Prostate gland (tissue), 2 donors: ENCODE results near the gene FRMPD4. TPM values are rescaled to one million over a fixed set of nuclear protein-coding genes. Genes with fewer than 3 reads are reported as not detected.

Experiments
- DNase-seq: peaks from one replicate; pipeline ENCODE4 v3.0.0-alpha.2; 2019; ENCODE audit warnings: low spot score
- H3K27ac ChIP-seq, 2 donors: fragments of 200-600 bp; sonication (generic); 2 replicates each; pipeline ENCODE4 v1.5.1; 2017 to 2019
- H3K27me3 ChIP-seq: fragments of 200-600 bp; sonication (generic); replicated peaks from 2 replicates; pipeline ENCODE4 v1.5.1; 2019; ENCODE audit not compliant: insufficient read depth
- H3K36me3 ChIP-seq, 2 donors: fragments of 200-600 bp; sonication (generic); 1 replicate in 1 of 2; 2 replicates in 1 of 2; pipeline versions ENCODE4 v1.5.1 to v1.8.1; 2017 to 2019
- H3K4me1 ChIP-seq: fragments of 200-600 bp; sonication (generic); replicated peaks from 2 replicates; pipeline ENCODE4 v1.5.1; 2019
- H3K4me3 ChIP-seq, 2 donors: fragments of 200-600 bp; sonication (generic); 2 replicates each; pipeline ENCODE4 v1.5.1; 2017 to 2019
- H3K9me3 ChIP-seq: fragments of 200-600 bp; sonication (generic); 2 replicates; pipeline ENCODE4 v1.5.1; 2017
- POLR2A ChIP-seq: fragments of 450-650 bp; IDR thresholded peaks from one replicate; pipeline ENCODE4 v1.6.1; 2016; ENCODE audit warnings: antibody characterized with exemption, mild to moderate bottlenecking
- POLR2AphosphoS5 ChIP-seq: sonication (generic); formaldehyde crosslinking; IDR thresholded peaks from one replicate; pipeline ENCODE4 v1.6.1; 2017; ENCODE audit warnings: antibody characterized with exemption
- WGBS: methylation state at CpG from one replicate; pipeline ENCODE4 v1.1.5; 2018; 5-methylcytosine and 5-hydroxymethylcytosine counted together
- intact Hi-C: fragments of 100-400 bp; cut with DNase I; formaldehyde crosslinking; loops from one replicate; pipeline ENCODE4 v1.14.2; 2022
- total RNA-seq, 2 donors: library from RNA; depleted of rRNA; stranded (reverse); fragments of >200 nt; gene quantifications; one replicate each; pipeline ENCODE4 v1.1.0, GENCODE V29; 2016
- TF ChIP-seq, protein P1 (sequence below), 4 experiments: fragments of 200-600 bp in 2 of 4; fragments of 450-650 bp in 2 of 4; sonication (generic) in 2 of 4; IDR thresholded peaks; 1 replicate in 3 of 4; 2 replicates in 1 of 4; pipeline ENCODE4 v1.5.1; 2016 to 2019; ENCODE audit warnings: antibody characterized with exemption in 4 of 4, mild to moderate bottlenecking in 2 of 4, moderate library complexity in 2 of 4

The FRMPD4 gene
- total RNA-seq, 2 donors from 2014 or later, result 0.09 to 1.2 TPM

DNA sequence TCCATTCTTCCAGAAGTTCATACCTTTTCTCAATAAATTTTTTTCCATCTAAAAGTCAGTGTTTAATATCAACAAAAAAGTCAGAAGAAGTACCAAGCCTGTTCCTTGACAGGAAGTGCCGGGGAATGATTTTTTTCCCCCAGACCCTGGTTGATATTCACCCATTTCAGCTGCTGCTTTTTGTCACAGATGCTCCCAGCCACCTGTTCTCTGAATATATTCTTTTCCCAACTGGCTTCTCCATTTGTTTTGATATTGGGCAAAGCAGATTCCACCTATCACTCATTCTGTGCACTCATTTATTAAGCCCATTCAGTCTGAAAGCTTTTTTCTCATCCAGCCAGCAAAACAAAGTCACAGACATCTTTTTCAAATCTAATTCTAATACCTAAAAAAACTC lies 139.9 kb downstream of the FRMPD4 start:
- Histone ChIP-seq H3K9me3 (no peaks in the 10 kb centered on the region), H3K27ac (no peak overlapping the region), H3K4me3 (no peak overlapping the region), H3K27me3 (no peaks in the 10 kb centered on the region), H3K4me1 (no peaks in the 10 kb centered on the region), H3K36me3 (no peaks in the 10 kb centered on the region)
- TF ChIP-seq POLR2A (no peak), POLR2AphosphoS5 (no peak)
- TF ChIP-seq, protein P1, sequence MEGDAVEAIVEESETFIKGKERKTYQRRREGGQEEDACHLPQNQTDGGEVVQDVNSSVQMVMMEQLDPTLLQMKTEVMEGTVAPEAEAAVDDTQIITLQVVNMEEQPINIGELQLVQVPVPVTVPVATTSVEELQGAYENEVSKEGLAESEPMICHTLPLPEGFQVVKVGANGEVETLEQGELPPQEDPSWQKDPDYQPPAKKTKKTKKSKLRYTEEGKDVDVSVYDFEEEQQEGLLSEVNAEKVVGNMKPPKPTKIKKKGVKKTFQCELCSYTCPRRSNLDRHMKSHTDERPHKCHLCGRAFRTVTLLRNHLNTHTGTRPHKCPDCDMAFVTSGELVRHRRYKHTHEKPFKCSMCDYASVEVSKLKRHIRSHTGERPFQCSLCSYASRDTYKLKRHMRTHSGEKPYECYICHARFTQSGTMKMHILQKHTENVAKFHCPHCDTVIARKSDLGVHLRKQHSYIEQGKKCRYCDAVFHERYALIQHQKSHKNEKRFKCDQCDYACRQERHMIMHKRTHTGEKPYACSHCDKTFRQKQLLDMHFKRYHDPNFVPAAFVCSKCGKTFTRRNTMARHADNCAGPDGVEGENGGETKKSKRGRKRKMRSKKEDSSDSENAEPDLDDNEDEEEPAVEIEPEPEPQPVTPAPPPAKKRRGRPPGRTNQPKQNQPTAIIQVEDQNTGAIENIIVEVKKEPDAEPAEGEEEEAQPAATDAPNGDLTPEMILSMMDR (IDR thresholded peaks at IDR 0.05), result no peak
- no peak for DNase-seq
- 64% methylated on average over 1 of the region's 1 CpG for WGBS
- intact Hi-C loops, result no loop called here

DNA sequence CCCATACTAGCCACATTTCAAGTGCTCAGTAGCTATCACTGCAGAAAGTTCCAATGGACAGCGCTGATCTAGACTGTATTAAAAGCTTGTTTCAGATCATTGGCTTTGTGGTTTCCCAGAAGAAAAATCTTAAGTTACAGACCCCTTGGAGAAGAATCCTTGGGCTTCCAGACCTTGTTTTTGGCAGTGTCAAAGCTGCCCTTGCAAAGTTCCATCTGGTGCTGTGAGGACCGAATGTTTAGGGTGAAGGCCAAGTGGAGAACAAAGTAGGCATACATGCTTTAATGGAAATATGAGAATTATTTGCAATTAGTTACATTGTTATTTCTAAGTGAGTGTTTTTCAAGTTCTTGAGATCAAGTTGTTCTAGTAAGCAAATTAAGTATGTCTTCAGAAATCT lies 144.7 kb downstream of the FRMPD4 start:
- no peaks in the 10 kb centered on the region for H3K36me3 ChIP-seq
- H3K27ac ChIP-seq, result no peak overlapping the region
- TF ChIP-seq POLR2AphosphoS5 (no peak), POLR2A (no peak)
- TF ChIP-seq, protein P1 (IDR thresholded peaks at IDR 0.05), result no peak
- no peak overlapping the region for H3K4me3 ChIP-seq
- intact Hi-C loops, result no loop called here
- H3K4me1 ChIP-seq, result no peaks in the 10 kb centered on the region
- no peak for DNase-seq
- H3K9me3 ChIP-seq, result no peaks in the 10 kb centered on the region
- WGBS, result 66% methylated on average over 2 of the region's 2 CpGs
- no peaks in the 10 kb centered on the region for H3K27me3 ChIP-seq

DNA sequence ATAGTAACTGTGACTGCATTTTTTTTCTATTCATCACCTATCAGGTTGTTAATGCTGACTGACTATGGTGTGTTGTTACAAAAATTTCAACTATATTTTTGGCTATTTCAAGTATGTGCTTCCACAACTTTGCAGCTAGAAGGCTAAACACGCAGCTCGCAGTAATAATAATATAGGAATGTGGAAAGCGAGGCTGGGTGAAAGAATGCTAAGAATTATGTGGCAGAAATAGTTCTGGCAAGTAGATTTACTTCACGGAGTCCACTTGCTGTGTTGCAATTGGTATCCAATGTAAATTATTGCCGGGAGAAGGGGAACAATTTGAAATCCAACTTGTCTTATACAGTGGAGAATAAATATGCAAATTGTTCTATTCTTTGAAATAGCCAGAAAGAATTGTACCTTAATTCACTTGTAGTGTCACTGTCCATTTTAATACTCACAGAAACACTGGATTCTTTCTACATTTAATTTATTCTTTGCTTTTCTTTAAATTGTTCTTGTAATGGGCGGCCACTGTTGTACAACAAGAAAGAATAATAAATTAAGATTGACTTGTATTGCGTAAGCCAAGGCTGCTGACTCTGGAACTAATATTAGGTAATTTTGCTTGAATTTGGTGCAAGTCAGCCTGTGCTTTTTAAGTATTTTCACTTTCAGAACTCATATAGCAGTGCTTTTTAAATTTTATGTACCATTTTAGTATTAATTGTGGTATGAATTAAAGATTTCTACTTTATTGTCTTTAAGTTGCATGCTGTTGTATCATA lies 154.9 kb downstream of the FRMPD4 start:
- intact Hi-C loops, result no loop called here
- Histone ChIP-seq H3K27ac (no peak overlapping the region), H3K4me3 (no peak overlapping the region), H3K36me3 (no peaks in the 10 kb centered on the region), H3K9me3 (no peaks in the 10 kb centered on the region), H3K27me3 (no peaks in the 10 kb centered on the region), H3K4me1 (no peaks in the 10 kb centered on the region)
- no peak for DNase-seq
- TF ChIP-seq POLR2A, result no peak
- 85% methylated on average over 7 of the region's 7 CpGs for WGBS

DNA sequence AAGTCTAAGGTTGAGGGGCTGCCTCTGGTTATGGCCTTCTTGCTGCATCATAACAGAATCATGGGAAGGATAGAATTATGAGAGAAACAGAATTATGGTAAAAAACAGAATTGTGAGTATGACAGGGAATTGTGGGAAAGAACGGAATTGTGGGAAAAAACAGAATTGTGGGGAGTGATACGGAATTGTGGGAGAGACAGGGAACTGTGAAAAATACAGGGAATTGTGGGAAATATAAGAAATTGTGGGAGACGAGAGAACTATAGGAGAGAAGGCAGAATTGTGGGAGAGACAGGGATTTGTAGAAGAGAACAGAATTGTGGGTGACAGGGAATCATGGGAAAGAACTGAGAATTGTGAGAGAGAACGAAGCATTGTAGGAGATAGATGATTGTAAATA lies 159.1 kb downstream of the FRMPD4 start:
- Histone ChIP-seq H3K4me3 (no peak overlapping the region), H3K36me3 (no peaks in the 10 kb centered on the region), H3K4me1 (no peaks in the 10 kb centered on the region), H3K9me3 (no peaks in the 10 kb centered on the region), H3K27ac (no peak overlapping the region), H3K27me3 (no peaks in the 10 kb centered on the region)
- 87% methylated on average over 4 of the region's 4 CpGs for WGBS
- no peak for TF ChIP-seq POLR2A
- intact Hi-C loops, result no loop called here
- no peak for DNase-seq

DNA sequence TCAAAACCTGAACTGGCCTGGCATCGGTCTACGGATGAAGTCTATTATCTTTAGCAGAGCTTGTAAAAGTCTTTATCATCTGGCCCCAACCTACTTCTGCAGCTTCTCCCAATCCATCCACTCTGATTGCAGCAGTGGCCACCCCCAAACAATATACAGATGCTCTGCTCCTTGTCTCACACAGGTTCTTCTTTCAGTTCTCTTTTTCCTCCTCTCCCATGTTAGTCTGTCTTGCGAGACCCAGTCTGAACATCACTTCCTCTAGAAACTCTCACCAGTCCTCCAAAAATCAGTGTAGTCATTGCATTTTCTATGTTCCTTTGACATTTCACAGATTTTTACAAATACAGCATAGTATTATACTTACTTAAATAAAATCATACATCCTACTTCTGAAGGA lies 163.0 kb downstream of the FRMPD4 start:
- no peak for DNase-seq
- Histone ChIP-seq H3K4me1 (no peaks in the 10 kb centered on the region), H3K4me3 (no peak overlapping the region), H3K27me3 (no peaks in the 10 kb centered on the region), H3K9me3 (no peaks in the 10 kb centered on the region), H3K27ac (no peak overlapping the region), H3K36me3 (no peaks in the 10 kb centered on the region)
- intact Hi-C loops, result no loop called here
- no peak for TF ChIP-seq POLR2A
- no peak for TF ChIP-seq POLR2AphosphoS5
- TF ChIP-seq, protein P1 (IDR thresholded peaks at IDR 0.05), result no peak
- WGBS, result 81% methylated on average over 3 of the region's 3 CpGs

DNA sequence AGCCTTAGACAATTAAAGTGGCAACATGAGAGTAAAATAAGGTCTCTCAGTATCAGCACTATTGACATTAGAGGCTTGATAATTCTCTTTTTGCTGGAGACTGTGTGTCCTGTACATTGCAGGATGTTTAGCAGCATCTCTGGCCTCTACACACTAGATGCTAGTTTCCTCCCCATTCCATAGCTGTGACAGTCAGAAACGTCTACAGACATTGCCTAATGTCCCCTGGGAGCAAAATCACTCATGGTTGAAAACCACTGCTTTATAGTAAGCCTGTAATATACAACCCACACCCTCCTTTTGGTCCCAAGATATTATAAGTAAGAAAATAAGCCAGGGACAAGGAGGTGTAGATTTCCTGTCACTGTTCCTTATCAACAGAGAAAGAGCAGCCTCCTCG lies 166.0 kb downstream of the FRMPD4 start:
- Histone ChIP-seq H3K9me3 (no peaks in the 10 kb centered on the region), H3K27me3 (no peaks in the 10 kb centered on the region), H3K4me1 (no peaks in the 10 kb centered on the region), H3K4me3 (no peak overlapping the region), H3K36me3 (no peaks in the 10 kb centered on the region), H3K27ac (no peak overlapping the region)
- TF ChIP-seq POLR2AphosphoS5 (no peak), POLR2A (no peak)
- TF ChIP-seq, protein P1 (IDR thresholded peaks at IDR 0.05), result no peak
- intact Hi-C loops, result no loop called here
- no peak for DNase-seq
- 73% methylated on average over 2 of the region's 2 CpGs for WGBS
